Stimulated activated CD8-positive, alpha-beta memory T cell treated with anti-CD3 and anti-CD28 coated beads, Interleukin-15, amount 100 ng/mL, for 48 hours (primary cell): ENCODE data around the gene ISLR2.
A peak's percentile ranks its signal among the peaks of the same experiment; 100 is the strongest.
"Not testable (repeated sequence)": the region's sequence is repeated elsewhere in the genome, so short reads cannot be mapped to it uniquely, and the experiment has no call there.

ENCODE experiments used
- DNase-seq, 2 donors: peaks; one replicate each; pipeline ENCODE4 v3.0.0-alpha.2; 2020; ENCODE audit warnings: low read depth in 2 of 2

ISLR2 gene

DNA sequence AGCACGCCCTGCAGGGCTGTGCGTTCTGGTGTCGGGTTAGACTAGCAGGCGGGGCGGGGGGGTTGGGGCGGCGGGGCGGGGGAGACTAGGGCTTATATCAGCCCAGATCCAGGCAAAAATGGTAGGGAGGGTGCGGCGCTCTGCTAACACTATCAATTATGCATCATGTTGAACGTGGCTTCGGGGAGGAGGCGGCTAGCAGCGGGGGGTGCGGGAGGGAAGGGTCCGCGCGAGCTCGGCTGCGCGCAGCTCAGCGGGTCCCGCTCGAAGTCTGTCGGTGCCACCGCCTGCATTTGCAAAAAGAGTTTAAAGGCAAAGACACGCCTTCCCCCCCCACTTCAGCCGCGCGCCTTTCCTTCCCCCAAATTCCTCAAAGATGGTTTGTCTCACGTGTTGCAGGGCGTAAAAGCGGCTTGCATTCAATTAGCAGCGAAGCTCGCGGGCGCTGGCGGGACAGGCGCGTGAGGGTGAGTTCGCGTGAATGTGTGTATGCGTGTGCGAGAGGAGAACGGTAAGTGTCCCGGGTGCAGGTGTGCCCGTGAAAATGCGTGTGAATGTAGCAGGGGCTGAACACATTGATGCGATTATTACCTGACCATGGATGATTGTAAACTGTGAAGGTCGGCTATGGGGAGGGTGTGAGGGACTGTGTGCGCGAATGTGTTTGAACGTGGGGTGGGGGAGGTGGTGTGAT, at the start of gene ISLR2:
ISLR2 (plus strand) TSS at position 432 of the 694 bp plus-strand sequence. CDS start 2,169 bp downstream, outside the sequence.
- DNase-seq = no peak

- DNase-seq = not testable (repeated sequence)
Observed at GRCh38 chr15:74082450-74082849, 47.9 kb upstream of the ISLR2 start, which contains the start of gene GOLGA6A. TSS of gene GOLGA6A (minus strand) at chr15:74082550. CDS start at chr15:74082509, 41 bp downstream.

GRCh38 chr15:74094567-74094966, 35.8 kb upstream of the ISLR2 start:
- not testable (repeated sequence) for DNase-seq

GRCh38 chr15:74095610-74096009, 34.8 kb upstream of the ISLR2 start:
- not testable (repeated sequence) for DNase-seq

GRCh38 chr15:74096753-74097474, 33.5 kb upstream of the ISLR2 start:
- DNase-seq = not testable (repeated sequence)

DNA sequence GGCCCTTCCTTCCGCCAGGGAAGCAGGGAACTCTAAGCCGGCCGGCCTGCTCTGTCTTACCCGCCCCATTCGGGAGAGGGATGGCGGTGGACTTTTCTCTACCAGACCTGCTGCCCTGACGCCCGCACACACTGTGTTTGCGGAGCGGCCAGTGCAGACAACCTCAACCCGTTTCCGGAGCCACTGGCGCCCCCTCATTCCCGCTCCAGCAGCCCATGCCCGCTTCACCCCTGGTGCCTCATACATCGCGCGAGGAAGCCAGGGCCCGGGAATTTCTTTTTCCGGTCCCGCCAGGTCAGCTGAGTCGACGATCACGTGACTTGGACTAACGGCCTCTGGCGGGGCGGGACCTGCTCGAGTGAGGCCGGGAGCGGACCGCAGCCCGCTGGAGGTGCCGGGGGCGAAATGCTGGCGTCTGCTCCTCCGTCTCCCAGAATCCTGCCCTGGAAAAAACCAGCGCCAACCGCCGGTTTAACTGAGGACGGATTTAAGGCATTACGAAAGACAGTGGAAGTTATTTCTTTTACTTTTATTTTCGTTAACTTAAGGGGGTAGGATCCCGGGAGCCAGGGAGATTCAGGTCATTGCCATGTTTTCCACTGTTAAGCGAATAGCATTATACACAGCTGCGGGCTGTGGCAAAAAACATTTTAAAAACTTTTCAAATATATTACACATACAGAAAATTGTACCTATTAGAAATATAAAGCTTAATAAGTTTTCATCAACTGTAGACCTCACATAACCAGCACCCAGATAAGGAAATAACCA, 30.2 kb upstream of the ISLR2 start:
- peak; percentile 79 to 81 for DNase-seq

- DNase-seq = no peak
Observed at GRCh38 chr15:74108111-74108510, 22.3 kb upstream of the ISLR2 start.

GRCh38 chr15:74108611-74109010, 21.8 kb upstream of the ISLR2 start:
- DNase-seq = not testable (repeated sequence)

- DNase-seq = no peak
Observed at GRCh38 chr15:74109713-74110112, 20.7 kb upstream of the ISLR2 start.

DNA sequence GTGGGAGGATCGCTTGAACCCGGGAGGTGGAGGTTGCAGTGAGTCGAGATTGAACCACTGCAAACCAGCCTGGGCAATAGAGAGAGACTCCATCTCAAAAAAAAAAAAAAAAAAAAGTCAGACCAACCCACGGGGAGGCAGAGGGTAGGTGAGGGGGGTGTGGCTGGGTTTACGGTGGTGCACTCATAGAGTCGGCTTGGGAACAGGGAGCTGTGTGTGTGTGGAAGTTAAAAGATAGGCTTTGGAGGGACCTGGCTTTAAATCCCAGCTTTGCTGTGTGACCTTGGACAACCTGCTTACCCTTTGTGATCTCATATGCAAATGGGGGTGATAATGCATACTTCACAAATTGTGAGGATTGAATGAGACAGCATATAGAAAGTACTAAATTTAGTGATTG, 10.0 kb upstream of the ISLR2 start:
- no peak for DNase-seq

DNA sequence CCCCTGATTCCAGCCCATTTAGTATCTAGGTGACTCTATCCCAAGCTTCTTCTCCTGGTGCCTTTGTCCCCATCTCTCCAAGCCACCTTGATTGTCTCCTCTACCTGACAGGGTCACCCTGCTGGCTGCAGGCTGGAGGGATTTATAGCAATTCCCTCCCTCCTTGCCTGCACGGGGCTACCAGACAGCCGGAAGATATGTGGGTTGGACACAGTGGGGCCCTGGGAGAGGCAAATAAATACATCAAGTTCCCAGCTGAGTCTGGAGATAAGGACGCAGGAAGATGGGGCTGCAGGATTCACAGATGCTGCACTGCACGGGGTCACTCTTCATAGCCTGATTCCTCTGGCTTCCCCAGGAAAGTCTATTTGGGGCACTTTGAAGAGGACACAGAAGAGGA, 9.3 kb upstream of the ISLR2 start:
- DNase-seq = no peak

- no peak for DNase-seq
Observed at GRCh38 chr15:74121858-74122257, 8.5 kb upstream of the ISLR2 start.

GRCh38 chr15:74122403-74123130, 7.8 kb upstream of the ISLR2 start:
- no peak for DNase-seq

GRCh38 chr15:74123131-74123429, 7.3 kb upstream of the ISLR2 start:
- no peak for DNase-seq

GRCh38 chr15:74123658-74124057, 6.7 kb upstream of the ISLR2 start:
- no peak for DNase-seq

DNA sequence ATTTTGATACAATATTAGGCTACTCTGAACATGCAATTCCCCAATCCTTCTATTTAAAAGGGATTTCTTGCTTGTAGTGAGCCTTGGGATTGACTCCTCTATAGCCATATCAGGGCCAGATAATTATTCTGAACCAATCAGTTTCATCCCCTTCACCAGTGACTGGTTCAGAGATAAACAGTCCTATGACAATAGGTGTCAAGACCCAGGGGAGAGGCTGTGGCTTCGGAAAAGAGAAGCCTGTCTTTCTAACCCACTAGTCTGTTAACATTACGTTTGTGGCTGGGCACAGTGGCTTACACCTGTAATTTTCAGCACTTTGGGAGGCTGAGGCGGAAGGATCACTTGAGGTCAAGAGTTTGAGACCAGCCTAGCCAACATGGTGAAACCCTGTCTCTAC, 6.2 kb upstream of the ISLR2 start:
- DNase-seq = no peak

DNA sequence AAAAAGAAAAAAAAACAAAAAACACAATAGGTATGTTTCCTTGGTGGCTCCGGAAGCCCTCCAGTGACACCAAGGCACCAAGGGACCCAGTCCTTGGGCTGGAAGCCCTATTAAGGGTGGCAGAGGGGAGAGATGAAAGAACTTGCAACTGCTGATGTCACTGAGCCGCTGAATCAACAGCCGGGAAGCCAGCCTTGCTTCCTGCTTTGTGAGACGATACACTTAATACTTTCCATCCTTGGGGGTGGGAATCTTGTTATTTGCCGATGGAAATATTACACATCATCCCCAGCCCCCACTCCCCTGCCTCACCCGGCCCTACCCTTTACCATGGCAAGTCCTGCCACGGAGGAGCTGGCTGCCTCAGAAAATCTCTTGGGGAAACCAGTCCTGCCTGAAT, 5.6 kb upstream of the ISLR2 start:
- no peak for DNase-seq

DNA sequence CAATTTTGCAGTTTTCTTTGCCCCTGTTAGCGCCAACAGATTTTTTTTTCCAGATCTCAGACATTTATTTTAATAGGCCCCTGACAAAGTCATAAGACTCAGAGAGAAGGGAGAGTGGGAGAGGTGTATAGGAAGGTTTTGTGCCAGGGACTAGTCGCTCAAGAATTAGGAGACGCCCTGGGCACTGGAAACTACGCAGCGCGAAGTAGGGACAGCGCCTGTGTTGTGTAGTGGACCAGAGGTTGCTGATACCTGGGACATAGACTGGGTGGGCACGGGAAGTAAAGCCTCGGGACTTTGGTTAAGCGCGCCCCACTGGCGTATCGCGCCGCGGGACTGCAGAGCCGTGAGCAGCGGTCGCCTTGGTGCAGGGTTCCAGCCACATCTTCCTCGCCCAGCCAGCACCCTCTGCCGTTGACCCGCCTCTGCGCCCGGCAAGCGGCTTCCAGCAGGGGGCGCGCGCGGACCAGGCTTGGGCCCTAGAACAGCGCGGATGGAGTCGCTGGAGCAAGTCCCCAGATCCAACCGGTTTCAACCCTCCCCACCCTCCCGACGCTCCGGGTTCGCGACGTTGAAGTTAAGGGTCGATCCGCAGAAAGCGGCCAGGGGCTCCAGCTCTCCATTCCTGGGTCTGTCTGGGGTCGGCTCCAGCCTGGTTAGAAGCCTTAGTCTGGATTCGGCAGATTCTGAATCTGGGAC, 3.0 kb upstream of the ISLR2 start:
- peak; percentile 82 to 84 for DNase-seq

GRCh38 chr15:74127954-74128784, 2.2 kb upstream of the ISLR2 start:
- no peak for DNase-seq
